Calu3 (cell line): ENCODE data around the gene VSIG1. TPM values are rescaled to one million over a fixed set of nuclear protein-coding genes. Genes with fewer than 3 reads are reported as not detected.

Experiments used
- BruUV-seq: library from RNA; stranded (reverse); fragments of 400-500 nt; replicated peaks from 2 replicates; lab custom pipeline; 2021; lab: Mats Ljungman, UMichigan
- CTCF ChIA-PET: fragments of 300-600 bp; sonication (Branson Sonifier 250); formaldehyde crosslinking; loops from one replicate; lab custom pipeline; 2022; ENCODE audit warnings: antibody characterized with exemption; lab: Charles Lee
- DNase-seq: peaks from one replicate; pipeline ENCODE4 v3.0.0; 2022
- H3K27ac Mint-ChIP-seq: one replicate; pipeline ENCODE4 v1.8.0; 2022; ENCODE audit warnings: mixed read lengths; ENCODE audit not compliant: unreplicated experiment
- H3K27me3 Mint-ChIP-seq: one replicate; pipeline ENCODE4 v1.8.0; 2022; ENCODE audit warnings: mixed read lengths; ENCODE audit not compliant: unreplicated experiment
- H3K36me3 Mint-ChIP-seq: one replicate; pipeline ENCODE4 v1.8.0; 2022; ENCODE audit warnings: mild to moderate bottlenecking, moderate library complexity, mixed read lengths; ENCODE audit not compliant: insufficient read depth, unreplicated experiment
- H3K4me1 Mint-ChIP-seq: one replicate; pipeline ENCODE4 v1.8.0; 2022; ENCODE audit warnings: mild to moderate bottlenecking, low read depth, mixed read lengths; ENCODE audit not compliant: unreplicated experiment
- H3K4me3 Mint-ChIP-seq: one replicate; pipeline ENCODE4 v1.8.0; 2022; ENCODE audit warnings: mild to moderate bottlenecking, low read depth, moderate library complexity, mixed read lengths; ENCODE audit not compliant: unreplicated experiment
- H3K9me3 Mint-ChIP-seq: one replicate; pipeline ENCODE4 v1.8.0; 2022; ENCODE audit warnings: low read depth, mixed read lengths; ENCODE audit not compliant: unreplicated experiment
- intact Hi-C: fragments of 100-400 bp; cut with micrococcal nuclease; formaldehyde crosslinking; loops from one replicate; pipeline ENCODE4 v1.10.0; 2022; ENCODE audit not compliant: unreplicated experiment
- total RNA-seq: library from RNA; stranded (reverse); gene quantifications from 2 replicates; pipeline ENCODE4 v1.2.3, GENCODE V29; 2022
- TF ChIP-seq, protein P1 (sequence below): fragments of 200-600 bp; IDR thresholded peaks from one replicate; pipeline ENCODE4 v1.8.0; 2022; ENCODE audit warnings: antibody characterized with exemption; ENCODE audit not compliant: unreplicated experiment

VSIG1 gene
- total RNA-seq, 1 experiment from 2014 or later, result 2.6 TPM

DNA sequence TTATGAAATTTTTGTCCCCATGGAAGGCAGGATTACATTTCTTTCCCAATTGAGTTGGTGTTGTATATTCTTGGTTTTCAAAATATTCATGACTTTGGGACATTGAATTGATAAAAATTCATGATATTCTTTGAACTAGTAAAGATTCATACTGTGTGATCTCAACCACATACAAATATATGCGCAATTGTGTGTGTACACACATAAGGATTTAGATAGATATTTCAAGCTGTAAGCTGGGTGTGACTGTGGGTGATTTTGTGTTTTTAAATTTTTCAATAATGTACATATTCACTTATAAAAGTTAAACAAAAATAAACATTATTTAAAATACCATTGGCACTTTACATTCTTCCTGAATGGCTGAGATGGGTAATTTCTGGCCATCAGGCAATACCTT, 19.5 kb upstream of the VSIG1 start:
- CTCF ChIA-PET, result no interaction called here
- H3K4me1 Mint-ChIP-seq, result peaks cover 21% of the 10 kb centered on the region
- H3K4me3 Mint-ChIP-seq, result no peak overlapping the region
- no peaks in the 10 kb centered on the region for H3K36me3 Mint-ChIP-seq
- DNase-seq, result no peak
- H3K9me3 Mint-ChIP-seq, result no peaks in the 10 kb centered on the region
- no peak overlapping the region for H3K27ac Mint-ChIP-seq
- intact Hi-C loops, result no loop called here
- H3K27me3 Mint-ChIP-seq, result no peaks in the 10 kb centered on the region
- BruUV-seq, result no TSS peak
- TF ChIP-seq, protein P1, sequence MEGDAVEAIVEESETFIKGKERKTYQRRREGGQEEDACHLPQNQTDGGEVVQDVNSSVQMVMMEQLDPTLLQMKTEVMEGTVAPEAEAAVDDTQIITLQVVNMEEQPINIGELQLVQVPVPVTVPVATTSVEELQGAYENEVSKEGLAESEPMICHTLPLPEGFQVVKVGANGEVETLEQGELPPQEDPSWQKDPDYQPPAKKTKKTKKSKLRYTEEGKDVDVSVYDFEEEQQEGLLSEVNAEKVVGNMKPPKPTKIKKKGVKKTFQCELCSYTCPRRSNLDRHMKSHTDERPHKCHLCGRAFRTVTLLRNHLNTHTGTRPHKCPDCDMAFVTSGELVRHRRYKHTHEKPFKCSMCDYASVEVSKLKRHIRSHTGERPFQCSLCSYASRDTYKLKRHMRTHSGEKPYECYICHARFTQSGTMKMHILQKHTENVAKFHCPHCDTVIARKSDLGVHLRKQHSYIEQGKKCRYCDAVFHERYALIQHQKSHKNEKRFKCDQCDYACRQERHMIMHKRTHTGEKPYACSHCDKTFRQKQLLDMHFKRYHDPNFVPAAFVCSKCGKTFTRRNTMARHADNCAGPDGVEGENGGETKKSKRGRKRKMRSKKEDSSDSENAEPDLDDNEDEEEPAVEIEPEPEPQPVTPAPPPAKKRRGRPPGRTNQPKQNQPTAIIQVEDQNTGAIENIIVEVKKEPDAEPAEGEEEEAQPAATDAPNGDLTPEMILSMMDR, result no peak

DNA sequence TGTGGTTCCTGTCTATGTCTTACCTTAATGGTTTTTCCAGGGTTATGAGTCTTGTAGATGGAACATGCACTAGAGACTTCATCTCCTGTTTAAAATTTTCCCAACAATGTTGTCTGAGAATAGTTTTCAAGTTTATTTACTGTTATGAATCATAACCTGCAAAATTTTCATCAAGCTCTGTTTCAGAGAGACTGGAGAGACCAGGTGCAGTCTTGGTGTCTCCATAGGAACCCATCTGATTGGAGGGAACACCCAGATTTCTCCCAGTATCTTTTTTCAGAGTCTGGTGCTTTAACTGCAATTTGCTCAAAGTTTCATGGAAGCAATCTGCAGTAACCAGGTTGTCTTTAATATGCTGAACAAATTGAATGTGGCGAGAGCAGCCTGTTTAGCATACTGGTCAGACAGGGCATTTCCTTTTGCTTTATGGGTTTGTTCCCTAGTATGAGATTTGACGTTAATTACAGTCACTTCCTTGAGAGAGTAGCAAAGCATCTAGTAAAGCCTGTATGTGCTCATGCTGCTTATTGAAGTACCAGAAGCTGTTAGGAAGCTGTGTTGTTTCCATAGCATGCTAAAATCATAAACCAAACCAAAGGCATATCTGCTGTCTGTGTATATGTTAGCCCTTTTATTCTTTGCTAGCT, 18.8 kb upstream of the VSIG1 start:
- BruUV-seq, result no TSS peak
- DNase-seq, result no peak
- peaks cover 17% of the 10 kb centered on the region for H3K4me1 Mint-ChIP-seq
- CTCF ChIA-PET, result no interaction called here
- H3K27me3 Mint-ChIP-seq, result no peaks in the 10 kb centered on the region
- no peak overlapping the region for H3K27ac Mint-ChIP-seq
- no peaks in the 10 kb centered on the region for H3K36me3 Mint-ChIP-seq
- TF ChIP-seq, protein P1, result no peak
- H3K9me3 Mint-ChIP-seq, result no peaks in the 10 kb centered on the region
- H3K4me3 Mint-ChIP-seq, result no peak overlapping the region
- intact Hi-C loops, result no loop called here

- no TSS peak for BruUV-seq
- H3K36me3 Mint-ChIP-seq, result no peaks in the 10 kb centered on the region
- DNase-seq, result no peak
Observed at GRCh38 chrX:108028854-108029253, 16.0 kb upstream of the VSIG1 start.

GRCh38 chrX:108029928-108030711, 14.7 kb upstream of the VSIG1 start:
- Mint-ChIP-seq H3K27ac (no peak overlapping the region), H3K36me3 (no peaks in the 10 kb centered on the region), H3K4me3 (no peak overlapping the region), H3K27me3 (no peaks in the 10 kb centered on the region), H3K9me3 (no peaks in the 10 kb centered on the region), H3K4me1 (peaks cover 34% of the 10 kb centered on the region)
- CTCF ChIA-PET, result no interaction called here
- no peak for DNase-seq
- TF ChIP-seq, protein P1, result no peak
- no TSS peak for BruUV-seq
- intact Hi-C loops, result no loop called here

More at GRCh38 chrX:108028854-108029253, 16.0 kb upstream of the VSIG1 start:
- Mint-ChIP-seq H3K9me3 (no peaks in the 10 kb centered on the region), H3K4me1 (peaks cover 28% of the 10 kb centered on the region), H3K4me3 (no peak overlapping the region), H3K27ac (no peak overlapping the region), H3K27me3 (no peaks in the 10 kb centered on the region)
- intact Hi-C loops, result no loop called here
- TF ChIP-seq, protein P1, result no peak
- CTCF ChIA-PET, result no interaction called here
